Spleen (tissue), 7 donors: Measurements from ENCODE around the gene ADRA1B.

Experiments used
- CTCF ChIP-seq, 11 experiments: fragments of 200-600 bp in 7 of 11; fragments of 450-650 bp in 4 of 11; sonication (generic) in 4 of 11; IDR thresholded peaks in 8 of 11; conservative IDR thresholded peaks in 3 of 11; 1 replicate in 7 of 11; 2 replicates in 4 of 11; pipeline versions ENCODE4 v1.4.0 to v1.8.0; 2016 to 2021; ENCODE audit warnings: antibody characterized with exemption in 11 of 11, inconsistent platforms in 4 of 11, mild to moderate bottlenecking in 1 of 11
- POLR2A ChIP-seq, 3 donors: fragments of 450-650 bp; IDR thresholded peaks; one replicate each; pipeline ENCODE4 v1.5.1; 2017; ENCODE audit warnings: antibody characterized with exemption in 3 of 3, mild to moderate bottlenecking in 1 of 3
- POLR2AphosphoS5 ChIP-seq, 3 donors: sonication (generic); formaldehyde crosslinking; IDR thresholded peaks; one replicate each; pipeline ENCODE4 v1.5.1; 2017; ENCODE audit warnings: antibody characterized with exemption in 3 of 3
- donor health status: DM: no; HTN: no; CAD: no; lungs with moderate emphysema.
- donor health status: DM: no; HTN: no; CAD: no.
- donor health status: DM: no; HTN: no; CAD: no.

DNA sequence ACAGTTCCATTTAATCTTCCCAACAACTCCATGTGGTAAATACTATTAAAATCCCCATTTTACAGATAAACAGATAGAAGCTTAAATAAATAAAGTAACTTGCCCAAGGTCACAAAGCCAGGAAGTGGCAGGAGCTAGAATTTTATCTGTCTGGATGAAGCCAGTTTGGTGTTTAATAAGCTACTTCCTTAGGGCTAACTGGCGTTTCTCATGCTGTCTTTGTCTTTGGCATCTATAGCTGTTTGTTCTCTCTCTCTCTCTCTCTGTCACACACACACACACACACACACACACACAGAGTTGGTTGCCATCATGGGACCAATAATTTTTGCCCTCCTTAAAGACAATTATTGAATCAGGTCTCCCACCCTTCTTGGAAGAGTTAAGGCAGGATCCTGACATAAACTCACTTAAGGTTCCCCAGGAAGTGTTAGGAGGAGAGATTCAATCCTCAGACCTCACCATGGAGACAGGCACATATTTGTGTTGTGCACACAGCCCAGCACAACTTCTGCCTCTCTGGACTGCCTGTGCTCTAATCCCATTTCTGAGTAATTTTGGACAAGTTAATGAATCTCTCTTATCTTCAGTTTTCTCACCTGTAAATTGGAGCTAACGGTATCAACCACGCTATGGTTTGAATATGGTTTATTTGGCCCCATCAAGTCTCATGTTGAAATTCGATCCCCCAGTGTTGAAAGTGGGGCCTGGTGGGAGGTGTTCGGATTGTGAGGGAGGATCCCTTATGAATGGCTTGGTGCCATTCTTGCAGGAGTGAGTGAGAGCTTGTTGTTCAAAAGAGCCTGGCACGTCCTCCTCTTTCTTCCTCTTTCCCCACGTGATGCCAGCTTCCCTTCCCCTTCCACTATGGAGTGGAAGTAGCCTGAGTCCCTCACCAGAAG lies 8.3 kb upstream of the ADRA1B start:
- no peak for TF ChIP-seq CTCF (IDR thresholded peaks at IDR 0.05 in 8 of 11, conservative IDR thresholded peaks at IDR 0.05 in 3 of 11)
- no peak for TF ChIP-seq POLR2AphosphoS5 (IDR thresholded peaks at IDR 0.05)
- no peak for TF ChIP-seq POLR2A (IDR thresholded peaks at IDR 0.05)
